A549 treated with Mapracorat at 1 μM for 4 hours (cell line): ENCODE data around the gene EMP2. TPM values are rescaled to one million over a fixed set of nuclear protein-coding genes. Genes with fewer than 3 reads are reported as not detected.

Source experiments
- total RNA-seq: library from RNA; stranded (reverse); fragments of 200-300 nt; extraction: Qiagen RNA extraction; gene quantifications from 5 replicates; pipeline ENCODE4 v1.2.3, GENCODE V29; 2022

The EMP2 gene
- total RNA-seq, result 26.4 to 40.4 TPM (median 38.4 TPM) in 5 replicates

GRCh38 chr16:10579965-10580882 lies at the start of gene EMP2:
Gene EMP2 (minus strand): TSS chr16:10580598. CDS start chr16:10547617, 32,981 bp downstream.

Other genes starting within 250 kb of the EMP2 start
- gene ATF7IP2, start 194.5 kb downstream of the EMP2 start, total RNA-seq, result 10.2 to 11.4 TPM (median 10.5 TPM) in 5 replicates
- gene TEKT5, start 114.3 kb upstream of the EMP2 start, total RNA-seq, result not detected in 5 replicates
- gene NUBP1, start 163.2 kb upstream of the EMP2 start, total RNA-seq, result 45.5 to 52.9 TPM (median 47.9 TPM) in 5 replicates
- 0.06 to 0.16 TPM (median 0.07 TPM) in 5 replicates for gene TVP23A, start 238.2 kb upstream of the EMP2 start, total RNA-seq